Measurements from ENCODE around the gene C12orf50.

C12orf50 gene

GRCh38 chr12:87985069-87985675 is 44.0 kb downstream of the C12orf50 start:
- no peak for TF ChIP-seq CTCF (IDR thresholded peaks at IDR 0.05)

GRCh38 chr12:87982208-87982607 is 47.0 kb downstream of the C12orf50 start:
- no peak for TF ChIP-seq CTCF (IDR thresholded peaks at IDR 0.05)

GRCh38 chr12:87981495-87981894 is 47.7 kb downstream of the C12orf50 start:
- no peak for TF ChIP-seq CTCF (IDR thresholded peaks at IDR 0.05)

GRCh38 chr12:87975879-87976278 is 53.3 kb downstream of the C12orf50 start:
- no peak for TF ChIP-seq CTCF (IDR thresholded peaks at IDR 0.05)

- TF ChIP-seq CTCF (IDR thresholded peaks at IDR 0.05) = no peak
Measured at GRCh38 chr12:87967871-87968270, 61.3 kb downstream of the C12orf50 start.

- TF ChIP-seq CTCF (IDR thresholded peaks at IDR 0.05) = no peak
Measured at GRCh38 chr12:87960566-87960965, 68.6 kb downstream of the C12orf50 start.

- TF ChIP-seq CTCF (IDR thresholded peaks at IDR 0.05) = peak; percentile 71
Measured at GRCh38 chr12:87953256-87953860, 75.8 kb downstream of the C12orf50 start.

All from LNCAP (cell line).